ENCODE data around the gene TERB1. TPM values are rescaled to one million over a fixed set of nuclear protein-coding genes. Genes with fewer than 3 reads are reported as not detected.

The TERB1 gene
- total and polyA plus RNA-seq, 2 of the 13 experiments (the other 11 are each of a cell fraction or from before 2014, with no cell fraction given) = not detected

- TF ChIP-seq, protein P1, sequence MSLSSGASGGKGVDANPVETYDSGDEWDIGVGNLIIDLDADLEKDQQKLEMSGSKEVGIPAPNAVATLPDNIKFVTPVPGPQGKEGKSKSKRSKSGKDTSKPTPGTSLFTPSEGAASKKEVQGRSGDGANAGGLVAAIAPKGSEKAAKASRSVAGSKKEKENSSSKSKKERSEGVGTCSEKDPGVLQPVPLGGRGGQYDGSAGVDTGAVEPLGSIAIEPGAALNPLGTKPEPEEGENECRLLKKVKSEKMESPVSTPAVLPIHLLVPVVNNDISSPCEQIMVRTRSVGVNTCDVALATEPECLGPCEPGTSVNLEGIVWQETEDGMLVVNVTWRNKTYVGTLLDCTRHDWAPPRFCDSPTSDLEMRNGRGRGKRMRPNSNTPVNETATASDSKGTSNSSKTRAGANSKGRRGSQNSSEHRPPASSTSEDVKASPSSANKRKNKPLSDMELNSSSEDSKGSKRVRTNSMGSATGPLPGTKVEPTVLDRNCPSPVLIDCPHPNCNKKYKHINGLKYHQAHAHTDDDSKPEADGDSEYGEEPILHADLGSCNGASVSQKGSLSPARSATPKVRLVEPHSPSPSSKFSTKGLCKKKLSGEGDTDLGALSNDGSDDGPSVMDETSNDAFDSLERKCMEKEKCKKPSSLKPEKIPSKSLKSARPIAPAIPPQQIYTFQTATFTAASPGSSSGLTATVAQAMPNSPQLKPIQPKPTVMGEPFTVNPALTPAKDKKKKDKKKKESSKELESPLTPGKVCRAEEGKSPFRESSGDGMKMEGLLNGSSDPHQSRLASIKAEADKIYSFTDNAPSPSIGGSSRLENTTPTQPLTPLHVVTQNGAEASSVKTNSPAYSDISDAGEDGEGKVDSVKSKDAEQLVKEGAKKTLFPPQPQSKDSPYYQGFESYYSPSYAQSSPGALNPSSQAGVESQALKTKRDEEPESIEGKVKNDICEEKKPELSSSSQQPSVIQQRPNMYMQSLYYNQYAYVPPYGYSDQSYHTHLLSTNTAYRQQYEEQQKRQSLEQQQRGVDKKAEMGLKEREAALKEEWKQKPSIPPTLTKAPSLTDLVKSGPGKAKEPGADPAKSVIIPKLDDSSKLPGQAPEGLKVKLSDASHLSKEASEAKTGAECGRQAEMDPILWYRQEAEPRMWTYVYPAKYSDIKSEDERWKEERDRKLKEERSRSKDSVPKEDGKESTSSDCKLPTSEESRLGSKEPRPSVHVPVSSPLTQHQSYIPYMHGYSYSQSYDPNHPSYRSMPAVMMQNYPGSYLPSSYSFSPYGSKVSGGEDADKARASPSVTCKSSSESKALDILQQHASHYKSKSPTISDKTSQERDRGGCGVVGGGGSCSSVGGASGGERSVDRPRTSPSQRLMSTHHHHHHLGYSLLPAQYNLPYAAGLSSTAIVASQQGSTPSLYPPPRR (CRISPR knock-in tag; IDR thresholded peaks at IDR 0.05; ENCODE audit: borderline replicate concordance) = no peak
- TF ChIP-seq HDAC1 (CRISPR knock-in tag; IDR thresholded peaks at IDR 0.05) (peak; percentile 69), ELF1 (CRISPR knock-in tag; IDR thresholded peaks at IDR 0.05) (no peak; the same call in 1 of the 2 replicates), CREM (IDR thresholded peaks at IDR 0.05) (no peak), CREM (CRISPR knock-in tag; IDR thresholded peaks at IDR 0.05) (no peak), CHD4 (IDR thresholded peaks at IDR 0.05; ENCODE audit: borderline replicate concordance, low read length) (peak; percentile 90), ZNF414 (CRISPR knock-in tag; IDR thresholded peaks at IDR 0.05) (peak; percentile 90; the same call in 1 of the 2 replicates), TFE3 (CRISPR knock-in tag; IDR thresholded peaks at IDR 0.05) (peak; percentile 66), MIXL1 (CRISPR knock-in tag; IDR thresholded peaks at IDR 0.05) (0 out of 2 replicates have a peak, but pooled peaks have one; percentile 33), ZNF234 (CRISPR knock-in tag; conservative IDR thresholded peaks at IDR 0.05) (0 out of 2 replicates have a peak, but pooled peaks have one; percentile 8), ZNF549 (CRISPR knock-in tag; IDR thresholded peaks at IDR 0.05) (peak; percentile 87; the same call in 1 of the 2 replicates), ZNF446 (CRISPR knock-in tag; IDR thresholded peaks at IDR 0.05) (peak; percentile 56; the same call in 1 of the 2 replicates), RXRB (CRISPR knock-in tag; IDR thresholded peaks at IDR 0.05; ENCODE audit: borderline replicate concordance) (peak; percentile 53; the same call in 1 of the 2 replicates), HCFC1 (IDR thresholded peaks at IDR 0.05; ENCODE audit: low read depth, low read length) (no peak), ZNF674 (CRISPR knock-in tag; IDR thresholded peaks at IDR 0.05; ENCODE audit: low read depth) (no peak), ZNF275 (CRISPR knock-in tag; IDR thresholded peaks at IDR 0.05; ENCODE audit: borderline replicate concordance) (peak; percentile 98; the same call in 1 of the 2 replicates)
Observed at GRCh38 chr16:66830422-66831404, 29.3 kb upstream of the TERB1 start, which contains the start of gene NAE1 (continued).
